ENCODE results near the gene PI4K2B.
A peak's percentile ranks its signal among the peaks of the same experiment; 100 is the strongest.

Gene PI4K2B

DNA sequence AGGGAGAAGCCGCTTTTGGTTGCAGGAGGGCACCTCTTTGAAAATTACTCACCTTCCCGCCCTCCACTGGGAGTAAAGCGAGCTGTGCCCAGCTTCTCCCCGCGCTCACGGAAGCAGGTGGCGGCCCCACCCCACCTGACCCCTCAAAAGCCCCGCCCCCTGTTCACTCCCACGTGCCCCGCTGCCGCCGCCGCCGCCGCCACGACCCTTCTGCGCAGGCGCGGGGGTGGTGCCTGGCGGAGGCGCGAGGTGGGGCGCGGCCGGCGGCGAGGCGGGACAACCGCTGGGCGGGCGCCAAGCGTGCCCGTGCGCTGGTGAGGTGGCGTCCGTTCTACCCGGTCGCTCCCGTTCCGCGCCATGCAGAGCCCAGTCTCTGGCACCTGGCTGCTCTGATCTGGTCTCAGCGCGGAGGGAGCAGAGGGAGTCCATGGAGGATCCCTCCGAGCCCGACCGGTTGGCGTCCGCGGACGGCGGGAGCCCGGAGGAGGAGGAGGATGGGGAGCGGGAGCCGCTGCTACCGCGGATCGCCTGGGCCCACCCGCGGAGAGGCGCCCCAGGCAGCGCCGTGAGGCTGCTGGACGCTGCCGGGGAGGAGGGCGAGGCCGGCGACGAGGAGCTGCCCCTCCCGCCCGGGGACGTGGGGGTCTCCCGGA, at the start of gene PI4K2B:
TSS of gene PI4K2B (plus strand) at position 297 of the 653 bp plus-strand sequence. CDS start at position 428, 131 bp downstream.
- H3K27ac ChIP-seq = peak within 1 kb of the TSS; percentile 50
- peak; percentile 47 for DNase-seq
- in situ Hi-C loops (cut with HindIII; ENCODE audit: low pct_ligation_motif_present, low sequenced_read_pairs) = no loop called here
- H3K27me3 ChIP-seq (replicated peaks) = no peaks in the 10 kb centered on the region
- H3K36me3 ChIP-seq (replicated peaks) = no peaks in the 10 kb centered on the region
- peak within 1 kb of the TSS; percentile 77 for H3K4me3 ChIP-seq (ENCODE audit: low read depth, low read length)
- TF ChIP-seq, protein P1, sequence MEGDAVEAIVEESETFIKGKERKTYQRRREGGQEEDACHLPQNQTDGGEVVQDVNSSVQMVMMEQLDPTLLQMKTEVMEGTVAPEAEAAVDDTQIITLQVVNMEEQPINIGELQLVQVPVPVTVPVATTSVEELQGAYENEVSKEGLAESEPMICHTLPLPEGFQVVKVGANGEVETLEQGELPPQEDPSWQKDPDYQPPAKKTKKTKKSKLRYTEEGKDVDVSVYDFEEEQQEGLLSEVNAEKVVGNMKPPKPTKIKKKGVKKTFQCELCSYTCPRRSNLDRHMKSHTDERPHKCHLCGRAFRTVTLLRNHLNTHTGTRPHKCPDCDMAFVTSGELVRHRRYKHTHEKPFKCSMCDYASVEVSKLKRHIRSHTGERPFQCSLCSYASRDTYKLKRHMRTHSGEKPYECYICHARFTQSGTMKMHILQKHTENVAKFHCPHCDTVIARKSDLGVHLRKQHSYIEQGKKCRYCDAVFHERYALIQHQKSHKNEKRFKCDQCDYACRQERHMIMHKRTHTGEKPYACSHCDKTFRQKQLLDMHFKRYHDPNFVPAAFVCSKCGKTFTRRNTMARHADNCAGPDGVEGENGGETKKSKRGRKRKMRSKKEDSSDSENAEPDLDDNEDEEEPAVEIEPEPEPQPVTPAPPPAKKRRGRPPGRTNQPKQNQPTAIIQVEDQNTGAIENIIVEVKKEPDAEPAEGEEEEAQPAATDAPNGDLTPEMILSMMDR (IDR thresholded peaks at IDR 0.05; ENCODE audit: low read depth, low read length, missing control alignments) = no peak

DNA sequence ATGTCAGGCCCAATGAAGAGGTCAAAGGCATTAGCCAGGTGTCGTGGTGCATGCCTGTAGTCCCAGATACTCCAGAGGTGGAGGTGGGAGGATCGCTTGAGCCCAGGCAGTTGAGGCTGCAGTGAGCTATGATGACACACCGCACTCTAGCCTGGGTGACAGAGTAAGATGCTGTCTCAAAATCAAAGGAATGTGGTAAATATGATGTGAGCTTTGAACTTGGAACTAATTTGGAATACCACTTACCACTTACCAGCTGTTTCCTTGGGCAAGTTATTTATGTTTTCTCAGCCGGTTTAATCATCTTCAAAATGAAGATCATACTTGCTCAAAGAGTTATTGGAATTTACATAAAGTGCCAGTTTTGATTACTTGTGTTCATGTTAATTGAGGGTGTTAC, 49.8 kb upstream of the PI4K2B start:
- TF ChIP-seq, protein P1 (IDR thresholded peaks at IDR 0.05; ENCODE audit: low read depth, low read length, missing control alignments) = no peak
- Histone ChIP-seq H3K27ac (no peak overlapping the region), H3K27me3 (replicated peaks) (no peaks in the 10 kb centered on the region), H3K4me3 (ENCODE audit: low read depth, low read length) (no peak overlapping the region), H3K36me3 (replicated peaks) (no peaks in the 10 kb centered on the region)
- no peak for DNase-seq
- in situ Hi-C loops (cut with HindIII; ENCODE audit: low pct_ligation_motif_present, low sequenced_read_pairs) = no loop called here

- TF ChIP-seq, protein P1 (IDR thresholded peaks at IDR 0.05; ENCODE audit: low read depth, low read length, missing control alignments) = no peak
- Histone ChIP-seq H3K27me3 (replicated peaks) (no peaks in the 10 kb centered on the region), H3K4me3 (ENCODE audit: low read depth, low read length) (no peak overlapping the region), H3K36me3 (replicated peaks) (no peaks in the 10 kb centered on the region), H3K27ac (no peak overlapping the region)
- DNase-seq = no peak
- in situ Hi-C loops (cut with HindIII; ENCODE audit: low pct_ligation_motif_present, low sequenced_read_pairs) = no loop called here
Observed at GRCh38 chr4:25190407-25190806, 43.4 kb upstream of the PI4K2B start.

DNA sequence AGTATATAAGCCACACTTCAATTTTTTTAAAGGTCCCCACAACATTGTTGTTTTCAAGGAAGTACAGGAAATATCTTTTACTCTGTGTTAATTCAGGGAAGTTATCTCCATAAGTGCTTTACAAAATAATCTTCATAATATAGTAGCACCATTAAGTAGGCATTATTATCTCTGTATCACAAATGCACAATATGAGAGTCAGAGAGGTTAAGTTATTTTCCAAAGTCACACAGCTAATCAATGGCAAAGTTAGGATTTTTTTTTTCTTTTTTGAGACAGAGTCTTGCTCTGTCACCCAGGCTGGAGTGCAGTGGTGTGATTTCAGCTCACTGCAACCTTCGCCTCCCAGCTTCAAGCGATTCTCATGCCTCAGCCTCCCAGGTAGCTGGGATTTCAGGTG, 35.1 kb upstream of the PI4K2B start:
- DNase-seq = no peak
- TF ChIP-seq, protein P1 (IDR thresholded peaks at IDR 0.05; ENCODE audit: low read depth, low read length, missing control alignments) = no peak
- in situ Hi-C loops (cut with HindIII; ENCODE audit: low pct_ligation_motif_present, low sequenced_read_pairs) = no loop called here
- Histone ChIP-seq H3K4me3 (ENCODE audit: low read depth, low read length) (no peak overlapping the region), H3K27me3 (replicated peaks) (no peaks in the 10 kb centered on the region), H3K36me3 (replicated peaks) (no peaks in the 10 kb centered on the region), H3K27ac (no peak overlapping the region)

GRCh38 chr4:25207997-25208396, 25.8 kb upstream of the PI4K2B start:
- Histone ChIP-seq H3K27ac (no peak overlapping the region), H3K4me3 (ENCODE audit: low read depth, low read length) (no peak overlapping the region), H3K27me3 (replicated peaks) (no peaks in the 10 kb centered on the region), H3K36me3 (replicated peaks) (no peaks in the 10 kb centered on the region)
- in situ Hi-C loops (cut with HindIII; ENCODE audit: low pct_ligation_motif_present, low sequenced_read_pairs) = no loop called here
- TF ChIP-seq, protein P1 (IDR thresholded peaks at IDR 0.05; ENCODE audit: low read depth, low read length, missing control alignments) = no peak
- no peak for DNase-seq

- no peak overlapping the region for H3K27ac ChIP-seq
- no peaks in the 10 kb centered on the region for H3K36me3 ChIP-seq (replicated peaks)
- no peak for DNase-seq
- TF ChIP-seq, protein P1 (IDR thresholded peaks at IDR 0.05; ENCODE audit: low read depth, low read length, missing control alignments) = no peak
- no peak overlapping the region for H3K4me3 ChIP-seq (ENCODE audit: low read depth, low read length)
- in situ Hi-C loops (cut with HindIII; ENCODE audit: low pct_ligation_motif_present, low sequenced_read_pairs) = no loop called here
- H3K27me3 ChIP-seq (replicated peaks) = no peaks in the 10 kb centered on the region
Observed at GRCh38 chr4:25209702-25210101, 24.1 kb upstream of the PI4K2B start.

Measured in brain microvascular endothelial cell (primary cell).